HG02943 (cell line): ENCODE data around the gene PXYLP1.

ENCODE experiments used
- ATAC-seq: cut with Tn5 transposase; IDR thresholded peaks from one replicate; pipeline ENCODE4 v1.9.1; 2021; ENCODE audit warnings: mild to moderate bottlenecking, low read depth, moderate library complexity; ENCODE audit not compliant: unreplicated experiment

The PXYLP1 gene

GRCh38 chr3:141227752-141228151, 3.9 kb upstream of the PXYLP1 start:
- ATAC-seq, result no peak

GRCh38 chr3:141228395-141228794, 3.2 kb upstream of the PXYLP1 start:
- no peak for ATAC-seq

DNA sequence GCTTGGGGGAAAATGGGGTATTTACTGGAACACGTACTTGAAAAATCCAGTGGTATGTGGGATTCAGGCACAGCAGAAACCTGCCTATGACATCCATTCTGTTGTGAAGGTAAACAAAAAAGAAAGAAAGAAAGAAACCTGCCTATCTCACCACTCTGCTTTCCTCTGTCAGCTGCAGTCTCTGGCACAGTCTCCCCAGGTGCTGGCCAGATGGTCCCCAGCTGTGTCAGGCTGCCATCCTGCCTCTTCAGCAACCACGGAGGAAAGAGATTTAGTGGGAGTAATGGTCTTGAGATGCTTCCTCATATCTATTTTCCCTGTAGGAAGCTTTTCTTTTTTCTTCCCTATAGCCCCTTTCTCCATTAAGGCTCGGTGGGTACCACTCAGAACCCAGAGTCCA, 2.5 kb upstream of the PXYLP1 start:
- no peak for ATAC-seq

DNA sequence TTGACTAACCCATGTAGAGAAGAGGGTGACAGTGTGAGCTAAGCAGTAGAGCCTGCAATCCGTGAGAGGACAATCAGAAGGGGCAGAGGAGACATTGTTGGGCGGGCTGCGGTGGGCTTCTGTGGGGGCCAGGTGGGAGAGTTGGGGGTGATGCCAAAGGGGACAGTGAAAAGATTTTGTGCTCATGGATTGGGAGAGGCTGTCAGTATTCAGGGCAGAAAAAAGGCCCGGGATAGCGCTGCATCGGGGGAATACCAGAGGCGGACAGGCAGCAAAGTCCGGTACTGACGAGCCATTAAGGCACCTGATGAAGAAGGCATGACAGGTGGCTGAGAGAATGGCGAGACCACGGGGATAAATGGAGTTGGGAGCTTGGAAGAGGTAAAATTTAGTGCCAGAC, 1.3 kb upstream of the PXYLP1 start:
- ATAC-seq, result no peak

- ATAC-seq, result no peak
Observed at GRCh38 chr3:141231952-141232823, 563 bp downstream of the PXYLP1 start.

GRCh38 chr3:141233457-141234161, 2.0 kb downstream of the PXYLP1 start:
- no peak for ATAC-seq

GRCh38 chr3:141234283-141234682, 2.7 kb downstream of the PXYLP1 start:
- no peak for ATAC-seq

DNA sequence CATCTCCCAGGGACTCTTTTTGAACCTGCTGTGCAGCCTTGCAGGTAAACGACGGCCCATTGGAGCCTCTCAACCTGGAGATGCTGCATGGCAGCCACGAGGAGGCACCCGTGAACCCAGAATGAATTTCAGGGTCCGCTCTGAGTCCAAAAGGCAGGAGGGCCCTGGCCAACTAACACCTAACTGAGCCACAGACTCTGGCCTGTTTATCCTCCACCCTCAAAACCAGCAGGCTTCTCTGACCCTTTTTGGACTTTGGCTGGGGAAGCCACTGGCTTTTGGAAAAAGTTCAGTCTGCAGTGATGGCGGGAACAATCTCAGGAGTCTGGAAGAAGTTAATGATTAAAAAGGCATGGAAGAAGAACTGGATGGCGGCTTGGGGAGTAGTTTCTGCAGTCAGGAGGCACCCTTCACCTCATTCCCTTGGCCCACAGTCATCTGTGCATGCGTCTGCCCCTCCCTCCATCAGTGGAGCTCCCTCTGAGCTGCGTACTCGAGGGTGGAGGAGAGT, 4.1 kb downstream of the PXYLP1 start:
- ATAC-seq, result no peak

GRCh38 chr3:141236361-141236760, 4.7 kb downstream of the PXYLP1 start:
- no peak for ATAC-seq

DNA sequence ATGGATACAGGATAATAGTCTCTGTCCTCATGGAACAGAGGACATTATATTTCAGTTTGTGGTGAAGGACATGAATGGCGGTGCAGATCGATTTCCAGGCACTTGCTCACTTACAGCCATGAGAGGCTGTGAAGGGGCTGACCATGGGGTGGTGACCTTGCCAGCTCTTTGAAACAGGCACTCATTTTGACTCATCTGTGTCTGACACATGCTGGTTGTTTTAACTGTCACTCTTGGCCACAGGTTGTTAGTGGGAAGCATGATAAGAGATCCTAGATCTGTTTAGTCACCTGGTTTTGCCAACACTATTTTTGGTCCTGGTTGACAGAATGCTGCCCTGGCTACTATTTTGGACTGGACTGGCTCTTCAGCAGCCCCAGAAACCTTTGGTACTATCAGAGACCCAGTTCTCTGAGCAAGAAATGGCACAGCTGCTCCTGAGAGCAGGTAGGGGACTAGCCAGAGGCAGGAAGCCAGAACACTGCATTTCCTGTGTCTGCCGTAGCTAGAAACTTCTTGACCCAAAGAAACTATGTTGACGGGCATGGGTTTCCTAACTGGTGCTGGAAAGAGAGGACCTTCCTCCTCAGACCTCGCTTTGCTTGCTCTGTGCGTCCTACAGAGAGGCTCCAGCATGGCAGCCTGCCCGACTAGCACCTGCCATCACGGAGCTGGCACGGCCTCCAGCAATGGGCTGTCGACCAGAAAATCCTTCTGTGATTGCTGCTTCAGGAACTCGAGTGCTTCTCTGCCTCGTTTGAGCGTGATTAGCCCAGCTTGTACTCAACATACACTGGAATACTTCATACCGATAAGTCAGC, 6.3 kb downstream of the PXYLP1 start:
- ATAC-seq, result no peak

DNA sequence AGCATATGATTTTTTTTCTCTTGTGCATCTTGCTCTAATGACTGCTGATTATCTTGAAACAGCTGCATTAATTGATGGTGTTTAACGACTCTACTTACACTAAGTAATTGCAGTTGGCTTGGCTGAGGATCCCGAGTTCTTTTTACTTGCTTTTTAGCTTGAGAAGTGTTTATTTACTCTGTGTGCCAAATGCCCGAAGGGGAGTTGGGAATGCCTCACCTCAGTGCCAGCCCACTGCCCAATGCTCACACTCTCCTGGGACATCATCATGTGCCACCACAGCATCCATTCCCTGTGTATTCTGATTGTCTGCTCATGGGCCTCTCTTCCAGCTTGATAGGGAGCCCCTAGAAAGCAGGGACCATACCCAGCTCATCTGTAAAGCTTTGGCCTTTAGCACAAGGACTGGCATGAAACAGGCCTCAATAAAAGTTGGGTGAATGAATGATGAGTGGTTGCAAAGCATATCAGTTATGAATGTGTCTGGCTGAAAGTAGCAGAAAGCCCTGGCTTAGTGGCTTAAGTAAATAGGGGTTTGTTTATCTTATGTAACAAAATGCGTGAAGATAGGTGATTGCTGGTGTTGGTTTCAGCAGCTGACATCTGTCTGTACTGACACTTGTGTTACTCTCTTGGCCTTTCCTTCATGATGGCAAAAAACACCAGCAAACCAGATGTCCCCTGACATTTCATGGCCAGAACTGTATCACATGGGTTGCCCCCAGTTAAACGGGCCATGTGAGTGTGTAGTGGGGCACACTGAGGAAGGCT, 8.1 kb downstream of the PXYLP1 start:
- no peak for ATAC-seq

DNA sequence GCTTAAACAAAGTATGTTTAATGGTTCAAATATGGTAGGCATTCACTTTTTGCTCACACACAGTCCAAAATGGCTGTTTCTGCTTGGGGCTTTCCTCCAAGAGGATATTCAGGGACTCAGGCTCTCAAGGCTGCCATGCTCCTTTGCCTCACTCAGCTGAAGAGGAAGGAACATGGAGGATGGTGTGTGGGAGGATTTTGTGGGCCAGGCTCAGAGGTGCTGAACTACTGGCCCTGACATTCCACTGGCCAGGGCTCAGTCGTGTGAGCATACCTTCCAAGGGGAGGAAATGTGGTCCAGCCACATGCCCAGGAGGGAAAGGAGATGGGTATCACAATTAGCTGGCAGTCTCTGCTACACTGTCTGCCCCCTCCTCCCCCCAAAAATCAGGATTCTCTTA, 8.7 kb downstream of the PXYLP1 start:
- ATAC-seq, result no peak

DNA sequence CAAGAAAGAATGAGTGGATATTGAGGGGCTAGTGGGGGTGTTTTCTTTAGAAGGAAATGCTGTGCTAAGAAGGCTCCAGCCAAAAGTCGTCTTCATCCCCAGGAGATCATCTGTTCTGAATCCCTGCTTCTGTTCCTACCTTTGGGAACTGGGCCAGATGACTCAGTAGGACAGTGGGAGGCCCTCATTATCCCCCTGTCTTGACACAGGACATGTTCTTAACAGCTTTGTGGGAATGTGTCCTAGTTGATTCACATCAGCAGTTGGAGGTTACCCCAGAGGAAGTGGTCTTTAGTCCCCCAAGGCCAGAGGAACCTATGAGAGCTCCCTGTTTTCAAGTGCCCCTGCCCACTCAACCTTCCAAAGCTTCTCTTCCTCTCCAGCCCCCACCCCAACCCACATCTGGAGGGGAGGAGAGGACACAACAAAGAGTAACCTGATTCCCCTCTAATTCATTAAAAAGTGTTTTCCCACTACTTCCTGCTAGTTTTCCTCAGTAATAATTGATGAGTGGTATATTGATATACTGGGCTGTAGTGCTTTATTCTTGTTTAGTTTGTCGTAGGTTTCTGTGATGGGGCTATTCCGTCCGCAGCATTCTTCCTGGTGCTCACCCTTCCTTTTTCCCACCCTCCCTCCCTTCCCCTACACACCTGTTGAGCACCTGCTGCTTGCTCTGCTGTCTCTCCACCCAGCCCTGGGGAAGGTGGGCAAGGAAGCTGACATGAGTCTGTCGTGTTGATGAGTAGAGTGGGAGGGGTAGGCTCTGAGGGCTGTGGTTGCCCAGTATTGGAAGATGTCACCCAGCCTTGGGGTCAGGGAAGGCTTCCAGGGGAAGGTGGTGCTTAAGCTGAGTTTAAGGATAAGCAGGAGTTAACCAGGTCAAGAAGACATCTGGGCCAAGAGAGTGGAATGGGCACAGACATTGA, 9.3 kb downstream of the PXYLP1 start:
- ATAC-seq, result no peak

DNA sequence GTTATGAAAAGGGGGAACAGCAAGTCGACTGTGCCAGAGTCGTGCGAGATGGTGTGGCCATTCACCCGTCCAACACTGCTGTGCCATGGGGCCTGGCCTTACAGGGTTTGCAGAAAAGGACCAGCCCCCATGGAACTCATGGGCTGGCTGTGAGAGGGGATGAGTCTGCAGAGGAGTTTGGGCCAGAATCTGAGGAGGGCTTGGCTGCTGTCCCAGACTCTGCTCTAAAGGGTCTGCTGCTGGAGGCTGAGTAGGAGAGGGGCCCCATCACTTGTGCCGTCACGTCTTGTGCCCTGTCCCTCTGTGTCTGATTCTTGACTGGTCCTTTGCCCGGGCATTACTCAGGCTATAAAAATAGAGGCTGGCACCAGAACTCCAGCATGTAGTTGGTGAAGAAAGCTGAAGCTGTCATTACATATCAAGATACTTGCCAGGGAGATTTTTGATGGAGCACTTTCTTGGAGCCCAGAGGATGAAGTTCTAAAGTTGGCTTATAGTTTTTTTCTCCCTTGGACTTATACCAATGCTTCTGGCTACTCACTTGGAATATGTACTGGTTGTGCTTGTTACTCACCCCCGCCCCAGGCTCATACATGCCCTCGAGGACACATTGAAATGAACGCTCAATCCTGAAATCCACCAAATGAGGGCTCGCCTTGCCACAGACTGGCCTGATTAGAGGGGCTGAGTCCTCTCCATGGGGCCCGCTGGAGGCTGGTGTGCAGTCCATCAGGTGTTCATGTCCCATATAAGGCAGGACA, 10.2 kb downstream of the PXYLP1 start:
- ATAC-seq, result no peak

GRCh38 chr3:141242377-141243092, 10.9 kb downstream of the PXYLP1 start:
- no peak for ATAC-seq

GRCh38 chr3:141243271-141243707, 11.7 kb downstream of the PXYLP1 start:
- ATAC-seq, result no peak

- ATAC-seq, result no peak
Observed at GRCh38 chr3:141246224-141246957, 14.8 kb downstream of the PXYLP1 start.
